ENCODE measurements around the gene DNAH14. TPM values are rescaled to one million over a fixed set of nuclear protein-coding genes. Genes with fewer than 3 reads are reported as not detected.

The DNAH14 gene
- polyA plus RNA-seq, 1 donor, result 18.2 TPM

GRCh38 chr1:225445639-225446594, 516.4 kb downstream of the DNAH14 start:
- peaks cover 44% of the 10 kb centered on the region for H3K4me1 ChIP-seq (ENCODE audit: control insufficient read depth, insufficient read depth, low read length)
- no peak overlapping the region for H3K4me3 ChIP-seq (ENCODE audit: low read length)
- H3K27me3 ChIP-seq (ENCODE audit: control insufficient read depth, insufficient read depth, low read length), result no peaks in the 10 kb centered on the region
- peak overlapping the region; percentile 50 for H3K27ac ChIP-seq (ENCODE audit: low read length)
- no peaks in the 10 kb centered on the region for H3K9me3 ChIP-seq (ENCODE audit: control insufficient read depth, low read depth, low read length)
- H3K36me3 ChIP-seq (ENCODE audit: control insufficient read depth, insufficient read depth, low read length), result no peaks in the 10 kb centered on the region
- DNase-seq, result peak in 1 of 2 donors; percentile 67
- WGBS (ENCODE audit: insufficient coverage, low lambda C conversion rate), result 40% methylated on average over 1 of the region's 9 CpGs

DNA sequence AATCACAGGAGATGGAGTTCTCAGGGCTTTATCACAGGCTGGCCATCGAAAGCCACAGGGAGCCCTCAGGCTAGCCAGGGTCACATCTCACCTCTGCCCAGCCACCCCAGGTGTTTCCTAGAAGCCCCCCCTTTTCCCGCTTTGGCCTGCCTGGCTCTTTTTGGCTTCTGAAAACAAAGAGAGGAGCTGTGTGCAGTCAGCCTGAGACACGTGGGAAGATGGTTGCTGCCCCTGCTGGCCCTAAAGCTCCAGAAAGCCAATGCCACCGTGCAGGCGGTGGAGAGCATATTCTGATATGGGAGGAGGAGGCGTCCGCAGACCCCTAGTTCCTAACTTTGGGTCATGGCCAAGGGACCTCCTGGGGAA, 517.1 kb downstream of the DNAH14 start:
- no CpG with 5 or more reads among the region's 7 CpGs for WGBS (ENCODE audit: insufficient coverage, low lambda C conversion rate)
- Histone ChIP-seq H3K4me3 (ENCODE audit: low read length) (no peak overlapping the region), H3K27ac (ENCODE audit: low read length) (peak overlapping the region; percentile 50), H3K27me3 (ENCODE audit: control insufficient read depth, insufficient read depth, low read length) (no peaks in the 10 kb centered on the region), H3K36me3 (ENCODE audit: control insufficient read depth, insufficient read depth, low read length) (no peaks in the 10 kb centered on the region), H3K4me1 (ENCODE audit: control insufficient read depth, insufficient read depth, low read length) (peaks cover 40% of the 10 kb centered on the region), H3K9me3 (ENCODE audit: control insufficient read depth, low read depth, low read length) (no peaks in the 10 kb centered on the region)
- DNase-seq, result no peak

DNA sequence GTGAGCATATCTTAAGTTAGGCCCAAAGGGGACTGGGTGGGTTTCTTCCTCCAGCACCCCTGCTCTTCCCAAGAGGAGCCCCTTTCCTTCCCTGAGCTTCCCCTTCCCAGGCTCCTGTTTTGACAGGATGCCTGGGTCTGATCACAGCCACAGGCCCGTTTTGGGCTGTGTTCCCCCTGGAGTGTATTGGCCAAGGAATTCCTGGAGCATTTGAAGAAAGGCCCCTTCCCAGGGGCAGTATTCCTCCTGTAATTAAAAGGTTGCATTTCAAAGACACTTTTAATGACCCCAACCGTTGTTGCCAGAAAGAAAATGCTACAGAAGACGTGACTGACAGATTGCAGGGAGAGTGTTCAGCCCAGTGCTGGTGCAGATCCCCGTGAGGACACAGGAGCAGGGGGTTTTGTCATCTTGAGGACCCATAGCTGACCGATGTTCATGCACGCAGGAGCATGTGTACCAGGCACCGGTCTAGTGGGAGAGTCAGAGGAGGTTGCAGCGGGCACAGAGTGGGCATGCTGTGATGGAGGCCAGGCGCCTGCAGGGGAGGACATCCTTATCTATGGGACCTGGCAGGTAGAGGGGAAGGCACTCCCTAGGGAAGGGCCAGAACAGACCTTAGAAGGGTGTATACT, 517.6 kb downstream of the DNAH14 start:
- Histone ChIP-seq H3K4me1 (ENCODE audit: control insufficient read depth, insufficient read depth, low read length) (peaks cover 36% of the 10 kb centered on the region), H3K27ac (ENCODE audit: low read length) (peak overlapping the region; percentile 49), H3K4me3 (ENCODE audit: low read length) (no peak overlapping the region), H3K36me3 (ENCODE audit: control insufficient read depth, insufficient read depth, low read length) (no peaks in the 10 kb centered on the region), H3K27me3 (ENCODE audit: control insufficient read depth, insufficient read depth, low read length) (no peaks in the 10 kb centered on the region), H3K9me3 (ENCODE audit: control insufficient read depth, low read depth, low read length) (no peaks in the 10 kb centered on the region)
- no CpG with 5 or more reads among the region's 9 CpGs for WGBS (ENCODE audit: insufficient coverage, low lambda C conversion rate)
- DNase-seq, result no peak

DNA sequence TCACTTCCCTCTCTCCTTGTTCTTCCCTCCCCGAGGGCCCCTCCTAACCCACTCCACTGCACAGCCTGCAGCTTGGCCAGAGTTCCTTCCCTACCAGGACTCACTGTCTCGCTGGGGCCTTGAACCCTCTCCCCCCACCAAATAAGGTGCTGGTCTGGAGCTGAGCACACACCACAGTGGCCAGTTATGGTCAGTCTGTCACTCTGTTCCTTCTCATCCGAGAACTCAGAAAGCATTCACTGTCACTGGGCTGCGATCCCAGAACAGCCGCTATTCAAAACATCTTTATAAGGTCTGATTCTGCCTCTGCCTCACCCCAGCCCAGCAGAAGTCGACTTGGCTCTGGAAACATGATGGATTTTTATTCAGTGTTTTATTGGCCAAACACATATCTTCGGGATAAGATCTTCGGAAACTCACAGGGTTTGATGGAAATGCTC, 518.2 kb downstream of the DNAH14 start:
- Histone ChIP-seq H3K4me1 (ENCODE audit: control insufficient read depth, insufficient read depth, low read length) (peaks cover 32% of the 10 kb centered on the region), H3K4me3 (ENCODE audit: low read length) (no peak overlapping the region), H3K9me3 (ENCODE audit: control insufficient read depth, low read depth, low read length) (no peaks in the 10 kb centered on the region), H3K36me3 (ENCODE audit: control insufficient read depth, insufficient read depth, low read length) (no peaks in the 10 kb centered on the region), H3K27me3 (ENCODE audit: control insufficient read depth, insufficient read depth, low read length) (no peaks in the 10 kb centered on the region), H3K27ac (ENCODE audit: low read length) (peak overlapping the region; percentile 49)
- peak in 1 of 2 donors; percentile 36 for DNase-seq
- 80% methylated on average over 1 of the region's 8 CpGs for WGBS (ENCODE audit: insufficient coverage, low lambda C conversion rate)

GRCh38 chr1:225448146-225448805, 518.8 kb downstream of the DNAH14 start:
- DNase-seq, result no peak
- WGBS (ENCODE audit: insufficient coverage, low lambda C conversion rate), result no CpG with 5 or more reads among the region's 9 CpGs
- Histone ChIP-seq H3K9me3 (ENCODE audit: control insufficient read depth, low read depth, low read length) (no peaks in the 10 kb centered on the region), H3K36me3 (ENCODE audit: control insufficient read depth, insufficient read depth, low read length) (no peaks in the 10 kb centered on the region), H3K4me1 (ENCODE audit: control insufficient read depth, insufficient read depth, low read length) (peaks cover 26% of the 10 kb centered on the region), H3K27ac (ENCODE audit: low read length) (peak overlapping the region; percentile 49), H3K27me3 (ENCODE audit: control insufficient read depth, insufficient read depth, low read length) (no peaks in the 10 kb centered on the region), H3K4me3 (ENCODE audit: low read length) (no peak overlapping the region)
